NCI-H146 treated with DMSO at 0.1 percent for 48 hours (cell line): ENCODE measurements around the gene B4GALNT4.
"Not testable (repeated sequence)": the region's sequence is repeated elsewhere in the genome, so short reads cannot be mapped to it uniquely, and the experiment has no call there.

Experiments
- DNase-seq: peaks from one replicate; lab custom pipeline; 2025; ENCODE audit not compliant: unreplicated experiment; lab: John Stamatoyannopoulos, UW

Gene B4GALNT4

DNA sequence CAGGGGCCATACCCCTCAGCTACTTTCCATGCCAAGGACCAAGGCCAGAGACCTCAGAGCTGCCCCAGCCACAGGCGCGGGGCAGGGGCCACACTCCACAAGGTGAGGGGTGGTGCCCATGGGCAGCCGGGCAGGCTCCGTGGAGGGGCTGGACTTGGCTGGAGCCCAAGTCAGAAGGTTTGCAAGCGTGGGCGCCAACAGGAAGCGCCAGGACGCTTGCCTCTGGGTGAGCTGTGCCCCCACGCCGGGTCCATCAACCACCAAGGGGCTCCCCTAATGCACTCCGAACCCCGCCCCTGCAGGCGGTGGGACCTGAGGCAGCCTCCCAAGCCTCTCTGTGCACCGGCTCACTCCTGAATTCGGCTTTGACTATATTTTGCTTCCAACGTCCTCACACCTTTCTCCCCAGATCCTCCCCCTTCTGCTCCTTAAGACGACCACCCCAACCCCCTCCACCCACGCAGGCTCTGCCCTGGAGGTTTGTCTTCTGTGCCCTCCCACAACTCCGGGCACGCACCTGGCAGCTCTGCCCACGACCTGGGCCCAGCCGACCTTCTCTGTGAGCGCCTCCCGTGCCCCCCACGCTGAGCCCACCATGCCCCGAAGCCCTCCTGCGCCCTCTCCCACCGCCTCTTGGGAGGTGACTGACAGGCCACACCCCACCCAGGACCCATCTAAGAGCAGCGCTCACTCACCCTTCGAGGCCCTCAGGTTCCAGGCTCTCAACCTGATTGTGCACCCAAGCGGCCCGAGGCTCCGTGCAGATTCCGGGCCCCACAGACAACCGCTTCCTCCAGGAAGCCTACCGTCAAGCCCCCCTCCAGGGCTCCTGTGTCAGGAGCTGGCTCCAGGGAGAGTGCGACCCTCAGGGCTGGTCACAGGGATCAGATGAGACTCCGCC lies 22.1 kb downstream of the B4GALNT4 start:
- no peak for DNase-seq

DNA sequence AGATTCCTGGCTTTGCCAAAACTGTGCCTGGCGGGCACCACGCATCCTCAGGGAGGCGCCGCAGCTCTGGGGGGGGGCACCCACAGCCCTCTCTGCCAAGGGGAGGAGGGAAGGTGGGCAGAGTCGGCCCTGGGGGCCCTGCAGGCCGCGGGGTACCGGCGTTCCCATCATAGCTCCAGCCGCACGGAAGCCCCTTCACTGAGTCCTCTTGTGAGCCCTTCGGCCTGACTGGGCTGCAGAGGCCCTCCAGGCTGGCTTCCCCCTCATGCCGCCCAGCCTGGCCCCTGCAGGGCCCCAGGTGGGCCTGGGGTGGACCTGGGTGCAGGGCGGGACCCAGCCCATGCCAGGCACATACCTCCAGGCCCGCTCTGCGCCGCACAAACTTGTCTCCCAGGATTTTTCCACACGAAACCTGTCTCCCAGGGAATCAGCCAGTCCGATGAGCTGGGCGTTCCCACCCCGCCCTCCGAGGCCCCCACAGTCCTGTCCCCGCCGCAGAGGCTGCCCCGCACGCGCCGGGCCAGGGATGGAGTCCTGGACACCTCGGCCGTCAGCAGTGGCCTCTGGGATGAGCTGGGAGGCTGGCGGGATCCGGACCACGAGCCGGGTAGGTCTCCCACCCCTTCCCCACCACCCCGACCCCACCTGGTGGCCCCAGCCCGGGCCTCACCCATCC lies 22.9 kb downstream of the B4GALNT4 start:
- no peak for DNase-seq

DNA sequence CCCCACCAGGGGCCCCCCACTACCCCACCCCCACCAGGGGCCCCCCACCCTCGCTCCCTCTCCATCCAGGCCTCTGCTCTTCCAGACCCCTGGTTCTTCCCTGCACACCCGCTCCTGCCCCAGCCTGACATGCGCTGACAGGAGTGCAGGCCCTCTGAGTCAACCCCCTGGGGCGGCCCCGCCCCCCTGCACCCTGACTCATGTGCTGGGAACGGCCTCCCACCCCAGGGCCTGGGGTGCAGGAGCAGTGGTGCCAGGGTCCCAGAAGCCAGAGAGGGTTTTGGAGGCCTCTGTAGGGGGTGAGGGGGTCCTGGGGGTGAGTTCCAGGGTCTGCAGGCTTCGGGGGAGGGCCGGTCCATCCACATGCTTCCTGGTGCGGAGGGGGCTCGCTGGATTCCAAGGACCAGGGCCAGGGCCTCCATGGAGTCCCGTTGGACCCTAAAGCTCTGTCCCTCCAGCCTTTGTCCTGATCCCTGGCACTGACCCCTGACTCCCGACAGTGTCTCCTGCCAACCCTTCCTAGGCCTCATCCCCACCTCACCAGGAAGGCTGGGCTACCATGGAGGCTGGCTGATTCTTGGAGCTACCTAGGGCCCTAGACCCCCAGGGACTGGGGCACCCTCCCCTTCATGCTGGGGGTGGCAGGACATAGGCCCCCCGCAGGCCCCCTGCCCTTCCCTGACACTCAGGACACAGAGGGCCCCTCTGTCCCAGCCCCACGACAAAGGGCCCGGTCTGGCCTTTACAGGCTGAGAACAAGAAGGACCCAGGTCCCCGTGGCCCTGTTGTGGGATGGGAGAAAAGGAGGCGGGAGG lies 24.1 kb downstream of the B4GALNT4 start:
- DNase-seq, result no peak

DNA sequence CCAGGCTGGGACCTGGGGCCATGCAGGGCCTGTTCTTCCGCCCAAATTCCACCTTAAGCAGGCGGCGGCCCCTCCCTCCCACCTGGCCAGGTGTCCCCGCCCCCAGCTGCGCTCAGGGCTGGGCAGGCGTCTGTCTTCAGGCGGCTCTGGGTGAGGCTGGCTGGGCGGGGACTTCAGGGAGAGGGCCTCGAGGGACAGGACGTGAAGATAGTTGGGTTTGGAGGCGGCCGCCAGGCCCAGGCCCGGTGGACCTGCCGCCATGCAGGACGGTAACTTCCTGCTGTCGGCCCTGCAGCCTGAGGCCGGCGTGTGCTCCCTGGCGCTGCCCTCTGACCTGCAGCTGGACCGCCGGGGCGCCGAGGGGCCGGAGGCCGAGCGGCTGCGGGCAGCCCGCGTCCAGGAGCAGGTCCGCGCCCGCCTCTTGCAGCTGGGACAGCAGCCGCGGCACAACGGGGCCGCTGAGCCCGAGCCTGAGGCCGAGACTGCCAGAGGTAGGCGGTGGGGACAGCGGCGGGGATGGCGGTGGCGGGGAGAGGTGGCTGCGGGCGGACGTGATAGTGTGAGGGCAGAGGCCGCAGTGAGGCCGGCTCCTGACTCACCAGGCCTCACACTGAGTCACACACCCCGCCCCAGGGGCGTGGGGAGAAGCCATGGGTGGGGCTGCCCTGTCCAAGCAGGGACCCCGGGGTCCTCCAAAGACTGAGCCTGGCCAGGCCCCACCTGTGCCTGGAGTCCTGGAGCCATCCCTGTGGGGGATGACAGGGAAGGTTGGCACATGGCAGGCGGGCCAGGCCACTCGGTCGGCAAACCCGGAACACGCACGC lies 24.9 kb downstream of the B4GALNT4 start, which contains the start of gene PKP3:
Gene PKP3 (plus strand): TSS at position 176 of the 824 bp plus-strand sequence. CDS start 84 bp downstream, at position 260.
- peak; percentile 47 for DNase-seq

DNA sequence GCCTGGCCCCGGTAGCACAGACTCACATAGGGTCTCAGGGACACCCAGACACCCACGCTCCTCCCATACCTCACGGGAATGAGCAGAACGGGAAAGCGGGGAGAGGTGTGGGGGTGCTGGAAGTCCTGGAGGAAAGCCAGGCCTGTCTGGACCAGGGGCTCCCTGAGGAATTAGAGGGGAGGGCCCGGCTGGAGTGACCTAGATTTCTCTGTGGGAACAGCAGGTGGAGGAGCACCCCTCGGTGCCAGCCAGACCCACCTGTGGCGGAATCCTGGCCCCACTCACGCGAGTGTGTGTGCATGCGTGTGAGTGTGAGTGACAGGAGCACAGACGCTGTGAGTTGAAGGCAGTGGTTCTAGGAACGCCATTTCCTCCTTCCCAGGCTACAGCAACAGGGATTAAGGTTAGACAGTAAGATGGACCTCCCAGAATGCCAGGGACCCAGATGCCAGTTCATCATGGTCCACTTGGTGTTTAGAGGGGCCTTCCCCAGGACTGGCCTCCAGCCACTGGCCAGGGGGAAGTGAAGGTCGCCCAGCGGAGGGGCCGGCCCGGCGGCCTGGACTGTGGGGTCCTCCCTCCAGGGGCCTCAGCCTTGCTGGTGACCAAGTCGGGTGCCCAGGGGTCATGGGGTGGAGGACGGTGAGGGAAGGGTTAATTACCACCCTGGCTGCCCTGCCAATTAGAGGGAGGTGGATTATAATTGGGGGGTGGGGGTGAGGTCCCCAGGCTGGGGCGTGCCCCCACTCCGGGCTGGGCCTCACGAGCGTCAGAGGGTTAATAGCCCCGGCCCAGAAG lies 25.8 kb downstream of the B4GALNT4 start:
- no peak for DNase-seq

DNA sequence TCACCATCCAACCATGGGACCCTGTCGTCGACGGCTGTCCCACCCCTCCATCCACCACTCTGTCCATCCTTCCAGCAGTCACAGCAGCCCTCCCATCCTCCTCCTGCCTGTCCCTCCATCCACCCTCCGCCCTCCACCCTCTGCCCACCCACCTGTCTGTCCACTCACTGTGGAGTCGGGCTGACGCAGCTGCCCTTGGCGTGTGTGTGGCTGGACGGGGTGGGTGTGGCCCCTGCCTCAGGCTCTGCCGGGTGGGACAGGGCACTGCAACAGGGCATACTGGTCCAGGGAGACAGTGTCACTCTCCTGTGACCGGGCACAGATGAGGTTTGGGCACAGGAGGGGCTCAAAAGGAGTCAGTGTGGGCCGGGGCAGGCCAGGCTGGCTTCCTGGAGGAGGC lies 26.6 kb downstream of the B4GALNT4 start:
- no peak for DNase-seq

DNA sequence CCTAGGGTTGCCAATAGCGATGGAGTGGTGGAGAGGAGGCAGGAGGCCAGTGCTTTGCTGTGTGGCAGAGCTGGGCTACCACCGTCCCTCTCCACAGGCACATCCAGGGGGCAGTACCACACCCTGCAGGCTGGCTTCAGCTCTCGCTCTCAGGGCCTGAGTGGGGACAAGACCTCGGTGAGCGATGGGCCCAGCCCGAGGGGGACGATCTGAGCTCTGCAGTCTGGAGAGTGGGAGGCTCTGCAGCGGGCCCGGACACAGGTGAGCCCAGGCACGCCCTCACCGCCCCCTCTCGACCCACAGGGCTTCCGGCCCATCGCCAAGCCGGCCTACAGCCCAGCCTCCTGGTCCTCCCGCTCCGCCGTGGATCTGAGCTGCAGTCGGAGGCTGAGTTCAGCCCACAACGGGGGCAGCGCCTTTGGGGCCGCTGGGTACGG lies 27.2 kb downstream of the B4GALNT4 start:
- DNase-seq, result no peak

DNA sequence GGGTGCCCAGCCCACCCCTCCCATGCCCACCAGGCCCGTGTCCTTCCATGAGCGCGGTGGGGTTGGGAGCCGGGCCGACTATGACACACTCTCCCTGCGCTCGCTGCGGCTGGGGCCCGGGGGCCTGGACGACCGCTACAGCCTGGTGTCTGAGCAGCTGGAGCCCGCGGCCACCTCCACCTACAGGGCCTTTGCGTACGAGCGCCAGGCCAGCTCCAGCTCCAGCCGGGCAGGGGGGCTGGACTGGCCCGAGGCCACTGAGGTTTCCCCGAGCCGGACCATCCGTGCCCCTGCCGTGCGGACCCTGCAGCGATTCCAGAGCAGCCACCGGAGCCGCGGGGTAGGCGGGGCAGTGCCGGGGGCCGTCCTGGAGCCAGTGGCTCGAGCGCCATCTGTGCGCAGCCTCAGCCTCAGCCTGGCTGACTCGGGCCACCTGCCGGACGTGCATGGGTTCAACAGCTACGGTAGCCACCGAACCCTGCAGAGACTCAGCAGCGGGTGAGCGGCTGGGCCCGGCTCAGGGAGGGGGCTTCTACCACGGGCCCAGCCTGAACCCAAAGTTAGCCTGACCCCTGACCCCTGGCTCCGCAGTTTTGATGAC lies 27.7 kb downstream of the B4GALNT4 start:
- DNase-seq, result no peak

DNA sequence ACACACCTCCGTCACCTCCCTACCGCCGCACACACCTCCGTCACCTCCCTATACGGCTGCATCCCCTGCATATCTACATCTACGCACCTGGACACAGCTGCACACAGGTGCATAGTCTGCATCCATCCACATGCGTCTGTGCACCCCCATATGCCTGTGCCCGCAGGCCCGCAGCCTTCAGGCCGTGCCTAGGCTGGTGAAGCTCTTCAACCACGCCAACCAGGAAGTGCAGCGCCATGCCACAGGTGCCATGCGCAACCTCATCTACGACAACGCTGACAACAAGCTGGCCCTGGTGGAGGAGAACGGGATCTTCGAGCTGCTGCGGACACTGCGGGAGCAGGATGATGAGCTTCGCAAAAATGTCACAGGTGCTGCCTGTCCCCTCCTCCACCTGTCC lies 29.5 kb downstream of the B4GALNT4 start:
- DNase-seq, result no peak

DNA sequence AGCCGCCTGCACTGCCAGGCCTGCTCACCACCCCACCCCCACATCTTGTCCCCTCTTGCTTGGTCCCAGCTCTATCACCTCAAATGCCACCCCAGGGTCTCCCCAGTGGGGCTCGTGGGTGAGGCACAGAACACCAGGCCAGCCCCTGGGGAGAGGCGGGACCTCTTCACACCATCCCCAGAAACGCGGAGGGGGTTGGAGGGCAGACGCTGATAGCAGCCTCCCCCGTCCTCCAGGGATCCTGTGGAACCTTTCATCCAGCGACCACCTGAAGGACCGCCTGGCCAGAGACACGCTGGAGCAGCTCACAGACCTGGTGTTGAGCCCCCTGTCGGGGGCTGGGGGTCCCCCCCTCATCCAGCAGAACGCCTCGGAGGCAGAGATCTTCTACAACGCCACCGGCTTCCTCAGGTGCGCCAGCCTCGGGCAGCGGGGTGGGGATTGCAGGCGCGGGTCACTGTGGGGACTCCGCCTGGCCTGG lies 30.5 kb downstream of the B4GALNT4 start:
- DNase-seq, result no peak

DNA sequence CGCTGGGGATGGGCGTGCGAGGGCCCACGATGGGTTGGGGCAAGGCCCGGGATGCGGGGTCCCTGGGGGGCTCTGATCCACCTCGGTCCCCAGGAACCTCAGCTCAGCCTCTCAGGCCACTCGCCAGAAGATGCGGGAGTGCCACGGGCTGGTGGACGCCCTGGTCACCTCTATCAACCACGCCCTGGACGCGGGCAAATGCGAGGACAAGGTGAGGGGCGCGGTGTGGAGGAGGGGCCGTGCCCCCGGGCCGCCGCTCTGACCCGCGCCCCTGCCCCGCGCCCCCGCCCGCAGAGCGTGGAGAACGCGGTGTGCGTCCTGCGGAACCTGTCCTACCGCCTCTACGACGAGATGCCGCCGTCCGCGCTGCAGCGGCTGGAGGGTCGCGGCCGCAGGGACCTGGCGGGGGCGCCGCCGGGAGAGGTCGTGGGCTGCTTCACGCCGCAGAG lies 31.0 kb downstream of the B4GALNT4 start:
- no peak for DNase-seq

DNA sequence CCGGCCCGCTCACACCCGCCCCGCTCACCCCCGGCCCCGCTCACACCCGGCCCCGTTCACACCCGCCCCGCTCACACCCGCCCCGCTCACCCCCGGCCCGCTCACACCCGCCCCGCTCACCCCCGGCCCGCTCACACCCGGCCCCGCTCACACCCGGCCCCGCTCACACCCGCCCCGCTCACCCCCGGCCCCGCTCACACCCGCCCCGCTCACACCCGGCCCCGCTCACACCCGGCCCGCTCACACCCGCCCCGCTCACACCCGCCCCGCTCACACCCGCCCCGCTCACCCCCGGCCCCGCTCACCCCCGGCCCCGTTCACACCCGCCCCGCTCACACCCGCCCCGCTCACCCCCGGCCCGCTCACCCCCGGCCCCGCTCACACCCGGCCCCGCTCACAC lies 31.9 kb downstream of the B4GALNT4 start:
- not testable (repeated sequence) for DNase-seq

DNA sequence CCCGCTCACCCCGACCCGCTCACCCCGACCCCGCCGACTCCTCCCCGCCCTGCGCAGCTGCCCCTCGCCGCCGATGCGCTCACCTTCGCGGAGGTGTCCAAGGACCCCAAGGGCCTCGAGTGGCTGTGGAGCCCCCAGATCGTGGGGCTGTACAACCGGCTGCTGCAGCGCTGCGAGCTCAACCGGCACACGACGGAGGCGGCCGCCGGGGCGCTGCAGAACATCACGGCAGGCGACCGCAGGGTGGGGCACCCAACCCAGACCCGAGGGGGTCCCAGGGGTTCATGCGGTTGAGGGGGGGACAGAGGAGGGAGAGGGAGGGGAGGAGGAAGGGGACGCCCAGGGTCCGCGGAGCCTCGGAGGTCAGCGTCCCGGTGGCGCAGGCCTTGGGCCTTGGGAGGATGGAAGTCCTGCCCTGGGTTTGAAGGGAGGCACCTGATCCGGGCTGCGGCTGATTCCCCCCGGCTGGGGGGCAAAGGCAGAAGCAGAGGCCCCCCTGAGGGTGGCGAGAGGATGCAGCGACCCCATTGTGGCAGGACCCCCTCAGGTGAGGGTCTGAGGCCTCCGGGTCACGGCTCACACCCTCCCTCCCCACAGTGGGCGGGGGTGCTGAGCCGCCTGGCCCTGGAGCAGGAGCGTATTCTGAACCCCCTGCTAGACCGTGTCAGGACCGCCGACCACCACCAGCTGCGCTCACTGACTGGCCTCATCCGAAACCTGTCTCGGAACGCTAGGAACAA lies 33.9 kb downstream of the B4GALNT4 start:
- no peak for DNase-seq

DNA sequence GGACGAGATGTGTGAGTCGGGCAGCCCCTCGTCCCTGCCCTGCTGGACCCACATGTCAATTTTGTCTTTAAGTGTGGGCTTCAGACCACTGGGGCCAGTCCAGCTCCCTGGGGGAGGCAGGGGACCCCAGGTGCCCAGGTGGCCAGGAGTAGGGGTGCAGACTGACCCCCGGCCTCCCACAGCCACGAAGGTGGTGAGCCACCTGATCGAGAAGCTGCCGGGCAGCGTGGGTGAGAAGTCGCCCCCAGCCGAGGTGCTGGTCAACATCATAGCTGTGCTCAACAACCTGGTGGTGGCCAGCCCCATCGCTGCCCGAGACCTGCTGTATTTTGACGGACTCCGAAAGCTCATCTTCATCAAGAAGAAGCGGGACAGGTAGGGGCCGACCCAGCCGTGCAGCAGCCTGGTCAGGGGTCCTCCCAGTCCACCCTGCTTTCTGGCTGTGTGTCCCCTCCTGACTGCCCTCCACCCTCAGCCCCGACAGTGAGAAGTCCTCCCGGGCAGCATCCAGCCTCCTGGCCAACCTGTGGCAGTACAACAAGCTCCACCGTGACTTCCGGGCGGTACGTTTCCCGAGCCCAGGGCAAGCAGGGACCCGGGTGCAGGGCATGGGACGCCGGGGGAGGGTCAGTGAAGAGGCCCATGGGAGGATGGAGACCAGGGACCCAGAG lies 34.6 kb downstream of the B4GALNT4 start:
- no peak for DNase-seq

DNA sequence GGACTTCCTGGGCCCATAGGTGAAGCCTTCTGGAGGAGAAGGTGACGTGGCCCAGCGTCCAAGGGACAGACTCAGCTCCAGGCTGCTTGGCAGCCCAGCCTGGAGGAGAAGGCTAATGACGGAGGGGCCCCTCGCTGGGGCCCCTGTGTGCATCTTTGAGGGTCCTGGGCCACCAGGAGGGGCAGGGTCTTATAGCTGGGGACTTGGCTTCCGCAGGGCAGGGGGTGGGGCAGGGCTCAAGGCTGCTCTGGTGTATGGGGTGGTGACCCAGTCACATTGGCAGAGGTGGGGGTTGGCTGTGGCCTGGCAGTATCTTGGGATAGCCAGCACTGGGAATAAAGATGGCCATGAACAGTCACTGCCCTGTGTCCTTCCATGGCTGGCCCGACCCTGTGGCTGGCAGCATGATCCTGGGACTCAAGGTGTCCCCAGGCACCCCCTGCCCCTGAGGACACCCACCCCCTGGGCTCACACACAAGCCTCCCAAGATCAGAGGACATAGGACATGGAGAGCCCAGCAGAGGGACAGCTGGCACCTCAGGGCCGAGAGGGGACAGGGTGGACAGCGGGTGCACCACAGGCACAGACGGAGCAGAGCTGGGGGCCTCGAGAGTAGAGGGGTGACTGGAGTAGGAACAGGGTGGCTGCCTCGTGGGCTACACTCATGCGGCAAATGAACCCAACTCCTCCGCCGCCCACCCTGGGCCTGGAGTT lies 35.4 kb downstream of the B4GALNT4 start:
- DNase-seq, result no peak

DNA sequence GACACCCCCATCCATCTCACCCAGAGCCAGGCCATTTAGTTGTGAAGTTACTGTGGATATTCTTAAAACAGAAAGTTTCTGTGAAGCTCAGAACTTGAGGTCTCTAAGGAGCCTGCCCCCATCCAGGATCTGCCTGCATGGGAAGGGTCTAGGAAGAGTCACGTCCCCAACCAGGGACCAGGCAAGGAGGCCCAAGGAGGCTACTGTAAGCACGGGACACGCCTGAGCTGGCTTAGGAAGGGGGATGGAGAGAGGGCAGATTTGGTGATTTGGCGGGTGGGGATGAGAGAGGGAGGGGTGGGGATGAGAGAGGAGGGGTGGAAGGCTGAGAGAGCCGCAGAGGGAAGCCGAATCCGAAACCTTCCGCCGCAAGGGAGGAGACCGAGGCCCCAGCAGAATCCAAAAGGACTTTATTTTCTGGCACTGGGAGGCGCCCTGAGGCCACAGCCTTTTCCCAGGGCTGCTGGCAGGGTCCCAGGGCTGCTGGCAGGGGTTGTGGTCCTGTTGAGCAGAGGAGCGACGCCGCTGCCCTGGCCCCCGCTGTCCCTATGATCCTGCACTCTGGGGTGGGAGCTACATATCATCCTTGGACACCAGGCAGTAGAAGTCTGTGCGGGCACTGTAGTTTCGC lies 36.1 kb downstream of the B4GALNT4 start:
- DNase-seq, result no peak
